HL-60 (cell line): ENCODE data around the gene NR2E3.

Experiments
- DNase-seq, 2 experiments: peaks; one replicate each; pipeline ENCODE4 v3.0.0-alpha.2; 2010 to 2020; ENCODE audit warnings: low read depth in 1 of 2, low spot score in 1 of 2
- H3K27ac ChIP-seq: fragments of 250-450 bp; sonication (Bioruptor Pico); replicated peaks from 2 replicates; pipeline ENCODE4 v1.5.1; 2020; ENCODE audit warnings: mild to moderate bottlenecking, moderate library complexity
- H3K27me3 ChIP-seq: fragments of 250-450 bp; sonication (Bioruptor Pico); 2 replicates; pipeline ENCODE4 v1.5.1; 2021; ENCODE audit warnings: mild to moderate bottlenecking, moderate library complexity; ENCODE audit not compliant: insufficient read depth, poor library complexity, severe bottlenecking
- H3K4me3 ChIP-seq: replicated peaks from 2 replicates; pipeline ENCODE4 v1.5.1; 2011; ENCODE audit warnings: mild to moderate bottlenecking, control low read depth, low read length; ENCODE audit not compliant: insufficient read depth
- CTCF ChIP-seq: IDR thresholded peaks from one replicate; pipeline ENCODE4 v1.5.1; 2011; ENCODE audit warnings: low read length, control low read depth, inconsistent platforms; ENCODE audit not compliant: insufficient read depth
- GABPA ChIP-seq: IDR thresholded peaks from 2 replicates; pipeline ENCODE4 v1.6.1; 2012; ENCODE audit warnings: low read depth
- POLR2AphosphoS5 ChIP-seq: IDR thresholded peaks from 2 replicates; pipeline ENCODE4 v1.6.1; 2012; ENCODE audit warnings: low read depth
- REST ChIP-seq: IDR thresholded peaks from 2 replicates; pipeline ENCODE4 v1.6.1; 2012; ENCODE audit warnings: low read depth; ENCODE audit not compliant: insufficient replicate concordance
- SPI1 ChIP-seq: IDR thresholded peaks from 2 replicates; pipeline ENCODE4 v1.6.1; 2012; ENCODE audit warnings: low read depth, mild to moderate bottlenecking, borderline replicate concordance

Gene NR2E3

GRCh38 chr15:71776304-71776703, 34.0 kb upstream of the NR2E3 start:
- H3K27me3 ChIP-seq = no peaks in the 10 kb centered on the region
- TF ChIP-seq GABPA (no peak), POLR2AphosphoS5 (no peak), REST (no peak), CTCF (no peak), SPI1 (no peak)
- no peak for DNase-seq
- H3K27ac ChIP-seq = no peak overlapping the region
- H3K4me3 ChIP-seq = no peak overlapping the region

- Histone ChIP-seq H3K4me3 (no peak overlapping the region), H3K27ac (no peak overlapping the region), H3K27me3 (no peaks in the 10 kb centered on the region)
- DNase-seq = no peak
- TF ChIP-seq POLR2AphosphoS5 (no peak), REST (no peak), SPI1 (no peak), GABPA (no peak), CTCF (no peak)
Observed at GRCh38 chr15:71777216-71777943, 33.0 kb upstream of the NR2E3 start.

GRCh38 chr15:71779073-71779797, 31.1 kb upstream of the NR2E3 start:
- no peak overlapping the region for H3K27ac ChIP-seq
- no peak for DNase-seq
- TF ChIP-seq GABPA (no peak), REST (no peak), POLR2AphosphoS5 (no peak), CTCF (no peak), SPI1 (no peak)
- H3K27me3 ChIP-seq = no peaks in the 10 kb centered on the region
- H3K4me3 ChIP-seq = no peak overlapping the region
